GM19025 (cell line): Measurements from ENCODE around the gene EHD3.

Experiments
- ATAC-seq: cut with Tn5 transposase; IDR thresholded peaks from one replicate; pipeline ENCODE4 v1.9.1; 2021; ENCODE audit warnings: mild to moderate bottlenecking, low read depth, moderate library complexity; ENCODE audit not compliant: unreplicated experiment

Gene EHD3

GRCh38 chr2:31233741-31234682 lies at the start of gene EHD3:
EHD3 (plus strand) TSS chr2:31234152; CDS start chr2:31234622, 470 bp downstream.
- peak; percentile 93 for ATAC-seq

- no peak for ATAC-seq
Measured at GRCh38 chr2:31187166-31187565, 46.8 kb upstream of the EHD3 start.

GRCh38 chr2:31188131-31188530 lies 45.8 kb upstream of the EHD3 start:
- ATAC-seq = no peak

- no peak for ATAC-seq
Measured at GRCh38 chr2:31189141-31189540, 44.8 kb upstream of the EHD3 start.

GRCh38 chr2:31190188-31190587 lies 43.8 kb upstream of the EHD3 start:
- ATAC-seq = no peak

GRCh38 chr2:31191931-31192330 lies 42.0 kb upstream of the EHD3 start:
- no peak for ATAC-seq

GRCh38 chr2:31192396-31192795 lies 41.6 kb upstream of the EHD3 start:
- no peak for ATAC-seq

GRCh38 chr2:31192851-31193392 lies 41.0 kb upstream of the EHD3 start:
- ATAC-seq = no peak

GRCh38 chr2:31193806-31194205 lies 40.1 kb upstream of the EHD3 start:
- no peak for ATAC-seq

- no peak for ATAC-seq
Measured at GRCh38 chr2:31196622-31197021, 37.3 kb upstream of the EHD3 start.

- ATAC-seq = no peak
Measured at GRCh38 chr2:31197166-31197565, 36.8 kb upstream of the EHD3 start.

GRCh38 chr2:31197669-31198068 lies 36.3 kb upstream of the EHD3 start:
- ATAC-seq = no peak

- no peak for ATAC-seq
Measured at GRCh38 chr2:31199206-31199605, 34.7 kb upstream of the EHD3 start.

- no peak for ATAC-seq
Measured at GRCh38 chr2:31200972-31201371, 33.0 kb upstream of the EHD3 start.

GRCh38 chr2:31202041-31202440 lies 31.9 kb upstream of the EHD3 start:
- ATAC-seq = no peak

GRCh38 chr2:31202833-31203232 lies 31.1 kb upstream of the EHD3 start:
- no peak for ATAC-seq

GRCh38 chr2:31203916-31204315 lies 30.0 kb upstream of the EHD3 start:
- ATAC-seq = no peak

- ATAC-seq = no peak
Measured at GRCh38 chr2:31204783-31205182, 29.2 kb upstream of the EHD3 start.

GRCh38 chr2:31205186-31205585 lies 28.8 kb upstream of the EHD3 start:
- ATAC-seq = no peak

- ATAC-seq = no peak
Measured at GRCh38 chr2:31205613-31206012, 28.3 kb upstream of the EHD3 start.

- ATAC-seq = no peak
Measured at GRCh38 chr2:31207790-31208189, 26.2 kb upstream of the EHD3 start.

- no peak for ATAC-seq
Measured at GRCh38 chr2:31208240-31208639, 25.7 kb upstream of the EHD3 start.
